ENCODE results near the gene RFX3. TPM values are rescaled to one million over a fixed set of nuclear protein-coding genes. Genes with fewer than 3 reads are reported as not detected.

Gene RFX3
- total and polyA plus RNA-seq, 4 donors: 0.30 to 4.6 (median 1.5) TPM

- no peak for DNase-seq (ENCODE audit: low spot score)
- Histone ChIP-seq H3K9ac (ENCODE audit: low read depth in 1 of 2, low read length in 2 of 2) (no peak overlapping the region), H3K4me3 (ENCODE audit: low read depth in 1 of 3, low read length in 3 of 3) (no peak overlapping the region), H3K36me3 (ENCODE audit: control insufficient read depth in 4 of 4, insufficient read depth in 3 of 4, low read depth in 1 of 4, low read length in 3 of 4) (no peaks in the 10 kb centered on the region), H3K27ac (ENCODE audit: low read depth in 1 of 2, low read length in 2 of 2) (no peak overlapping the region), H3K4me1 (ENCODE audit: control insufficient read depth in 4 of 4, insufficient read depth in 4 of 4, low read length in 3 of 4) (no peaks in the 10 kb centered on the region), H3K27me3 (ENCODE audit: control insufficient read depth in 4 of 4, insufficient read depth in 4 of 4, low read length in 3 of 4) (no peaks in the 10 kb centered on the region), H3K9me3 (ENCODE audit: control insufficient read depth in 4 of 4, low read length in 3 of 4) (no peaks in the 10 kb centered on the region)
- WGBS: 94% methylated on average over 7 of the region's 7 CpGs
- TF ChIP-seq NR2F2 (IDR thresholded peaks at IDR 0.05) (no peak), TAF1 (conservative IDR thresholded peaks at IDR 0.05) (no peak), FOXA1 (IDR thresholded peaks at IDR 0.05) (no peak), RAD21 (IDR thresholded peaks at IDR 0.05) (no peak), ZBTB33 (IDR thresholded peaks at IDR 0.05) (no peak), EGR1 (IDR thresholded peaks at IDR 0.05; ENCODE audit: low read depth in 2 of 2) (no peak), FOXA2 (IDR thresholded peaks at IDR 0.05) (no peak), HNF4A (conservative IDR thresholded peaks at IDR 0.05) (no peak), SP1 (IDR thresholded peaks at IDR 0.05) (no peak), RXRA (IDR thresholded peaks at IDR 0.05) (no peak), GABPA (IDR thresholded peaks at IDR 0.05 in 1 of 2, conservative IDR thresholded peaks at IDR 0.05 in 1 of 2) (no peak), HNF4G (IDR thresholded peaks at IDR 0.05) (no peak), YY1 (IDR thresholded peaks at IDR 0.05) (no peak), JUND (IDR thresholded peaks at IDR 0.05) (no peak)
- TF ChIP-seq, protein P1, sequence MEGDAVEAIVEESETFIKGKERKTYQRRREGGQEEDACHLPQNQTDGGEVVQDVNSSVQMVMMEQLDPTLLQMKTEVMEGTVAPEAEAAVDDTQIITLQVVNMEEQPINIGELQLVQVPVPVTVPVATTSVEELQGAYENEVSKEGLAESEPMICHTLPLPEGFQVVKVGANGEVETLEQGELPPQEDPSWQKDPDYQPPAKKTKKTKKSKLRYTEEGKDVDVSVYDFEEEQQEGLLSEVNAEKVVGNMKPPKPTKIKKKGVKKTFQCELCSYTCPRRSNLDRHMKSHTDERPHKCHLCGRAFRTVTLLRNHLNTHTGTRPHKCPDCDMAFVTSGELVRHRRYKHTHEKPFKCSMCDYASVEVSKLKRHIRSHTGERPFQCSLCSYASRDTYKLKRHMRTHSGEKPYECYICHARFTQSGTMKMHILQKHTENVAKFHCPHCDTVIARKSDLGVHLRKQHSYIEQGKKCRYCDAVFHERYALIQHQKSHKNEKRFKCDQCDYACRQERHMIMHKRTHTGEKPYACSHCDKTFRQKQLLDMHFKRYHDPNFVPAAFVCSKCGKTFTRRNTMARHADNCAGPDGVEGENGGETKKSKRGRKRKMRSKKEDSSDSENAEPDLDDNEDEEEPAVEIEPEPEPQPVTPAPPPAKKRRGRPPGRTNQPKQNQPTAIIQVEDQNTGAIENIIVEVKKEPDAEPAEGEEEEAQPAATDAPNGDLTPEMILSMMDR (IDR thresholded peaks at IDR 0.05; ENCODE audit: low read depth, low read length, missing input control): no peak
- TF ChIP-seq, protein P2, sequence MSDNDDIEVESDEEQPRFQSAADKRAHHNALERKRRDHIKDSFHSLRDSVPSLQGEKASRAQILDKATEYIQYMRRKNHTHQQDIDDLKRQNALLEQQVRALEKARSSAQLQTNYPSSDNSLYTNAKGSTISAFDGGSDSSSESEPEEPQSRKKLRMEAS (IDR thresholded peaks at IDR 0.05): no peak
- TF ChIP-seq, protein P3, sequence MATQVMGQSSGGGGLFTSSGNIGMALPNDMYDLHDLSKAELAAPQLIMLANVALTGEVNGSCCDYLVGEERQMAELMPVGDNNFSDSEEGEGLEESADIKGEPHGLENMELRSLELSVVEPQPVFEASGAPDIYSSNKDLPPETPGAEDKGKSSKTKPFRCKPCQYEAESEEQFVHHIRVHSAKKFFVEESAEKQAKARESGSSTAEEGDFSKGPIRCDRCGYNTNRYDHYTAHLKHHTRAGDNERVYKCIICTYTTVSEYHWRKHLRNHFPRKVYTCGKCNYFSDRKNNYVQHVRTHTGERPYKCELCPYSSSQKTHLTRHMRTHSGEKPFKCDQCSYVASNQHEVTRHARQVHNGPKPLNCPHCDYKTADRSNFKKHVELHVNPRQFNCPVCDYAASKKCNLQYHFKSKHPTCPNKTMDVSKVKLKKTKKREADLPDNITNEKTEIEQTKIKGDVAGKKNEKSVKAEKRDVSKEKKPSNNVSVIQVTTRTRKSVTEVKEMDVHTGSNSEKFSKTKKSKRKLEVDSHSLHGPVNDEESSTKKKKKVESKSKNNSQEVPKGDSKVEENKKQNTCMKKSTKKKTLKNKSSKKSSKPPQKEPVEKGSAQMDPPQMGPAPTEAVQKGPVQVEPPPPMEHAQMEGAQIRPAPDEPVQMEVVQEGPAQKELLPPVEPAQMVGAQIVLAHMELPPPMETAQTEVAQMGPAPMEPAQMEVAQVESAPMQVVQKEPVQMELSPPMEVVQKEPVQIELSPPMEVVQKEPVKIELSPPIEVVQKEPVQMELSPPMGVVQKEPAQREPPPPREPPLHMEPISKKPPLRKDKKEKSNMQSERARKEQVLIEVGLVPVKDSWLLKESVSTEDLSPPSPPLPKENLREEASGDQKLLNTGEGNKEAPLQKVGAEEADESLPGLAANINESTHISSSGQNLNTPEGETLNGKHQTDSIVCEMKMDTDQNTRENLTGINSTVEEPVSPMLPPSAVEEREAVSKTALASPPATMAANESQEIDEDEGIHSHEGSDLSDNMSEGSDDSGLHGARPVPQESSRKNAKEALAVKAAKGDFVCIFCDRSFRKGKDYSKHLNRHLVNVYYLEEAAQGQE (IDR thresholded peaks at IDR 0.05): no peak
- TF ChIP-seq, protein P4, sequence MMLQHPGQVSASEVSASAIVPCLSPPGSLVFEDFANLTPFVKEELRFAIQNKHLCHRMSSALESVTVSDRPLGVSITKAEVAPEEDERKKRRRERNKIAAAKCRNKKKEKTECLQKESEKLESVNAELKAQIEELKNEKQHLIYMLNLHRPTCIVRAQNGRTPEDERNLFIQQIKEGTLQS (IDR thresholded peaks at IDR 0.05): no peak
Measured at GRCh38 chr9:3479514-3480352, 46.1 kb downstream of the RFX3 start.

All from liver (tissue), 9 donors.